ENCODE measurements around the gene PDZRN3. TPM values are rescaled to one million over a fixed set of nuclear protein-coding genes. Genes with fewer than 3 reads are reported as not detected.
A peak's percentile ranks its signal among the peaks of the same experiment; 100 is the strongest.
"Not testable (repeated sequence)": the region's sequence is repeated elsewhere in the genome, so short reads cannot be mapped to it uniquely, and the experiment has no call there.

The PDZRN3 gene
- polyA plus RNA-seq, 12 donors, result 71.1 to 111 (median 87.2) TPM; not detected in 1

DNA sequence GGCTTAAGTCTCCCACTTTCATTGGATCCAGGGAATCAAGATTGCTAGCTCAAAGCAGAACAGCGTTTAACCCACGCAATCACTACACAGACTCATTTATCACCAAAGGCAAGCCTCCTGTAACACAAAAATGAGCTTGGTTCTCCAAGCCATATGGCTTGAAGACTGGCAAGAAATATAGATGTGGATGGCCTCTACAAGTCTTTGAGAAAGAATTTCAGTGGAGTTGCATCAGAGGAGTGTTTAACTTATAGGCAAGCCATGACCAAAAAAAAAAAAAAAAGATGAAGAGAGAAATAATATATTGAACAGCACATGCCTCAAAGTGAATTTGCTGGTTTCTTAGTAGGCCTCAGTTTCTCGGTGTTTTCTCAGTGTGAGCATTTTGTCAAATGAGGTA, 27.3 kb downstream of the PDZRN3 start:
- DNase-seq, result no peak

DNA sequence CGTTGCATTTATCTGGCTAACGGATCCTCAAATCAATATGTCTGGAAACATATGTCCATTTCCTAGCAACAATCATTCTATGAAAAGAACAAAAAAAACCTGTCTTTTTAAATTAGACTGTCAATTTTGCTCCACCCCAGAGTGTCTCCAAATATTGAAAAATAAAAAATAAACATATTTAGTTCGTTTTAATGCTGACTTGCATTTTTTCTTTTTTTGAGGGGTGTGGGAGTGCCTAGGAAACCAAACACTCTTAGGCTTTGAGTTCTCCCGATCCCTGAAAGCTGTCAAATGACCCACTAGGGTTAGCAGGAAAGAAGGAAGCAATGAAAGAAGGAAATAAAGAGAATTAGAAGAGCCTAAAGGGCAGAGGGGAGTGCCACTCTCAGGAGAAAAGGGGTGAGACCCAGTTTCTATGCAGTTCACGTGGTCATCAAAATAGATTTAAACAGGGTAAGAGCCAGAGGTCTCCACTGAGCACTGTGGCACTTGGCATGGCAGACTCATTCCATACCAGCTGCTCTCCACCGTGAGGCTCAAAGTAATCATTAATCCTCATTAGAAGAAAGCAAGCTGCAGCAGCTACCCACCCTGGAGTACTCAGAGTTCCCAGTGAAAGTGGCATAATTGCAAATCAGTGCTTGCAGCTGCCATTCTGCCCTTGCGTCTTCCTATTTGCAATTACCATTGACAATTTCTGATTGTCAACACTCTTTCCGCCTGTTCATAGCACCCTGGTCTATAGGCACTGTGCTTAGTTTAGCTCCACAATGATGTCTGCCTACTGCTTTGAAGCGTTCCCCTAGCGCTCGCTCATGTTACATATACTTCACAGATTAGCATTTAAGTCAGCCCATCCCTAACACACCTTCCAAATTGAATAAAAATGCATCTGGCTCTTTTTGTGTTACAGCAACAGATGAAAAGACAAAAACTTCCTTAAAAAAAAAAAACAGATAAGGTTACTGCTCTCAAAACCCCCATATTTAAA, 32.3 kb downstream of the PDZRN3 start:
- no peak for DNase-seq

DNA sequence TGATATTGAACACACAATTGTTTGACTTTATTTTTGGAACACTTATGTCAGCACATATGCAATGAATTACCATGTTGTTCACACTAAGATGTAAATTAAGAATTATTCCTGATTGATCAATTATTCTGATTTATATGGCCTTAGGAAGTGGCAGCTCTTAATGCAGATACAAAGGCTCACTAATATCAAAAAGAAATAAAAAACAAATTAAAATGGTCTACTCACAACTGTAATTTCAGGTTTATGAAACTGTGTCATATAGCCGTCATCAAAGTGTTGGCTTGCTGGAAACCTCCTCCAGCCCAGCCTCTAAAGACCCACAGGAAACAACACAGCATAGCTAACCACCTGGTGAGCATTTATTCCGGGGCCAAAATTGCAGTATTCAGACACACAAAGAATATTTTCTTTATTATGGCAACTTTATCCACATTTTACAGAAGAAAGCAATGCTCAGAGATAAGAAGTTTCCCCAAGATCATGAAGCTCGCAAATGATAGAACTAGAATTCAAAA, 33.4 kb downstream of the PDZRN3 start:
- peak; percentile 54 for DNase-seq

- no peak for DNase-seq
These were observed 38.1 kb downstream of the PDZRN3 start for GRCh38 chr3:73586628-73587027.

GRCh38 chr3:73586190-73586589, 38.6 kb downstream of the PDZRN3 start:
- DNase-seq, result no peak

DNA sequence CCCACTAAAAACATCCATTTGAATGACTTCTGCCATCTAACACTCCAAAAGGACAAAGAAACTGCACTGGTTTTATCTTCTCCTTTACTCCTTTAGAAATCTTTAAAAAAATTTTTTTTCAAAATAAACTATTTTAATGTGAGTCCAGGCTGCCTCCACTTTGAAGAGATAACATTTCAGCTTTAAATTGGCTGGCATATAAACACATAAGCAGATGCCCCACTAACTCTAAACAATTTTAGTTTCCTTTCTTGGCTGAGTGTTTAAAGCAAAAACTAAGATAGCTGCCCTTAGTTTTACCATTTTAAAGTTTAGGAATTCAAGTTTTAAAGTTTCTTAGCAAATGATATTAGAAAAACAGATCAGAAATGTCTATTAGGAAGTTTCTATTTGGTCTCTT, 39.9 kb downstream of the PDZRN3 start:
- no peak for DNase-seq

DNA sequence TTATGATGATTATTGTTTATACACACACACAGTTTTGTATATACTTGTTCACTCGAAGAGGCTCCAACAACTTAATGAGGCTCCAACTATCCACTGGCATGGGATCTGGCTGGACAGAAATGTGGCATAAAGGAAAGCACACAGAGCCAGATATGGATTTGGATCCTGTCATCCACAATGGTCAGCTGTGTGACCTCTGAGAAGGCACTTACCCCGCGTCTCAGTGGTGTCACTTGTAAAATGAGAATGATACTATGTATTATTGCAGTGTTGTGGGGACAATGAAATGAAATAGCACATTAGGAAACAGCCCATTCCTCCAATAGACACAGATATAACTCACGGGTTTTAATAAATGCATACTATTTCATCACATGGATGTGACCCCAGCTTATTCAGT, 42.2 kb downstream of the PDZRN3 start:
- no peak for DNase-seq

GRCh38 chr3:73581134-73581846, 43.5 kb downstream of the PDZRN3 start:
- no peak for DNase-seq

DNA sequence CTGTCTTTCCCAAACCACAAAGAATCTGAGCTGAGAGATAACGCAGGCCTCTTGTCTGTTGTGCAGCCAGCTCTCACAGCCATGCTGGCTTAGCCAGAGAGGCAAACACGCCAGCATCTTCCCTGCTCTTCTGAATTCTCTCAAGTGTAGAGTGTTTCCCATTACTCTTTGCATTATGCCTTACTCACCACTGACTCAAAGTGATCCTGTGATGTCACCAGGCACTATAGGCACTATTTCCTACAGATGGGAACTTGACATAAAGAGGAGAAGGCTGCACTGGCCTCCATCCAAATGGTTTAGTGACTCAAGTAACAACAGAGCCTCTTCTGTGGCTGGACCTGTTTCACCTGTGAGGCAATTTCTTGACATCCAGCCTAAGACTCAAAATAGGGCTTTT, 44.4 kb downstream of the PDZRN3 start:
- no peak for DNase-seq

- no peak for DNase-seq
These were observed 47.0 kb downstream of the PDZRN3 start for GRCh38 chr3:73577704-73578103.

DNA sequence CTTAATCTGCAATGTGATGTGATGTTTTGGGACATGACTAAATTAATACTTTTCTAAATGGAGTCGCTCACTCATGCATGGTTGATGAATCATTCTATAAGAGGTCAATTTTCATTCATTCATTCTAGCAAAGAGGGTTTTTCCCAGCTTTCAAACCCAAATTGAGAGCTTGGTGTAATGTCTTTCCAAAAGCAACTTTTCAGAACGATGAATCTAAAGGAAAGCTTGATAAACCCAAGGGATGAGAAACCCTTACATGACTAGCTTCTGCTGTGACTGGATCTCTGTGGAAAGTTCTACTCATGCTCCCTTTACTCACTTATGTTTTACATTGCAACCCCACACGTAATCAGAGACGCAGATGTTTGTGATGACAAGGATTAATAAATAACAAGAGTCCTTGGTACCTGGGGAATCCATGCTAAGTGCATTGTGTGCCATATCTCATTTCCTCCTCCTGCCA, 47.7 kb downstream of the PDZRN3 start:
- no peak for DNase-seq

DNA sequence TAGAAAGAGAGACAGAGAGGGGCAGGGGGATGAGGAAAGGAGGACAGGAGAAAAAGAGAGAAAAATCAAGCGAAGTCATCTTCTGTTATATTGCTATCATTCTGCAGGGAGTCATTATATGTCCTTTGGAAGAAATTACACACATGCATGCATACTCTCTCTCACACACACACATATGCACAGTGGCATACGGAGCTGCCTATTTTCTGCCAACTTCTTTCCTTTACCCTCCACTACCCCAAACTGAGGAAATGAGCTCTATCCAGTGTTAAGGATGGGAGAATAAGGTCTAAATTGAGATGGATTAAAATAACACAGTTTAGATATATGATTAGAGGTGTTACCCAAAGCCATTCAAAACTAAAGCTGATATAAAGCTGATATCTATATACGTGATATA, 48.8 kb downstream of the PDZRN3 start:
- no peak for DNase-seq

GRCh38 chr3:73575519-73575918, 49.2 kb downstream of the PDZRN3 start:
- no peak for DNase-seq

GRCh38 chr3:73573204-73573603, 51.5 kb downstream of the PDZRN3 start:
- DNase-seq, result no peak

DNA sequence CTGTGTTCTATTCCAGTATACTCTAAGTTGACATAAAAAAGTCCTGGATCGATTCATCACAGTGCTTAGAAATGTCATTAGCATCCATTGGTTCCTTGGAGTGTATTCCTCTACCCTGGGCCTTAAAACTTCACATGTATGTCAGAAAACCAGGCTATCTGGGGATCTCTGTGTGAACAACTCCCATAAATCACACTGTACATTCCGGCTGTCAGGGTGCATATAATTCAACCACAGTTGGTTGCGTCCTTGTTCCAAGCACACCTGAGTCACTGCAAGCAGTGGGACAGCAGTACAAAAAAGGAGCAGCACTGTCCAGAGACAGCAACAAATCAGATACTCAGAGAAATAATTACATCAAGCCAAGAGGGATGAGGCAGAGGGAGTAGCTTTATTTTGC, 52.4 kb downstream of the PDZRN3 start:
- DNase-seq, result no peak

DNA sequence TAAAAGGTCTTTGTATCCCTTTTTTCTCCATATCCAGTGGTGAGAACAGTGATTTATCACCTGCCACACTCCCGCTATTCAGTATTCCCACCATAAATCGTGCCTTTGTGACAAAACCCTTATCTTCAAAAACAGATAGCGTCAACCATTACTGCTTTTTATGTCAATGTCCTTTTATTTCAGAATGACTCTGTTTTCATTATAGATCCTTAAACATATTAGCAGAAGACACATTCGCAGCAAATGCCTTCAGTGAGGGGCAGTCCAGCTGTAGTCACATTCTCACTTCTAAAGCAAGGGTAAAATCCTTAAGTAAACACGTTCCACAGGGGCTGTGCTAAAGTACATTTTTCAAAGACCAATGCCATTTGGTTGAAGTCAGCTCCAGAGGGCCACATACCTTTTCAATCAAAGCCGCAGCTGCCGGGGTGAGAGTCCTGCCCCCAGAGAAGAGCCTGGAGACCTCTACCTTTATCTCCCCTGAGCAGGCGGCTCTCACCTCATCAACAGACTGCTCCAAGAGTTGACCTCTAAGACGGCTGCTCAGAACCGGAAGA, 53.4 kb downstream of the PDZRN3 start:
- DNase-seq, result no peak

GRCh38 chr3:73569246-73569760, 55.4 kb downstream of the PDZRN3 start:
- no peak for DNase-seq

- no peak for DNase-seq
These were observed 56.3 kb downstream of the PDZRN3 start for GRCh38 chr3:73568371-73568862.

DNA sequence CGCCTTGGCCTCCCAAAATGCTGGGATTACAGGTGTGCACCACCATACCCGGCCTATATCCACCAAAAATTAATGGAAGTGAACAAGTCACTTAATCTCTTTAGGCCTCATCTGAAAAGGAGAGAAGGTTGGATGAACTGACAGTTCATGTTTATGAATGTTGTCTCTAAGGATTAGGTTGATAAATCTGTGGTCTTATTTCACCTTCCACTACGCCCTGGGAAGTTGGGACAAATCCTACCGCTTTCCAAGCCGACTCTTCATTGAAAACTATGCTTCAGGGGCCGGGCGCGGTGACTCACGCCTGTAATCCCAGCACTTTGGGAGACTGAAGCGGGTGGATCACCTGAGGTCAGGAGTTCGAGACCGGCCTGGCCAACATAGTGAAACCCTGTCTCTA, 59.4 kb downstream of the PDZRN3 start:
- DNase-seq, result not testable (repeated sequence)

DNA sequence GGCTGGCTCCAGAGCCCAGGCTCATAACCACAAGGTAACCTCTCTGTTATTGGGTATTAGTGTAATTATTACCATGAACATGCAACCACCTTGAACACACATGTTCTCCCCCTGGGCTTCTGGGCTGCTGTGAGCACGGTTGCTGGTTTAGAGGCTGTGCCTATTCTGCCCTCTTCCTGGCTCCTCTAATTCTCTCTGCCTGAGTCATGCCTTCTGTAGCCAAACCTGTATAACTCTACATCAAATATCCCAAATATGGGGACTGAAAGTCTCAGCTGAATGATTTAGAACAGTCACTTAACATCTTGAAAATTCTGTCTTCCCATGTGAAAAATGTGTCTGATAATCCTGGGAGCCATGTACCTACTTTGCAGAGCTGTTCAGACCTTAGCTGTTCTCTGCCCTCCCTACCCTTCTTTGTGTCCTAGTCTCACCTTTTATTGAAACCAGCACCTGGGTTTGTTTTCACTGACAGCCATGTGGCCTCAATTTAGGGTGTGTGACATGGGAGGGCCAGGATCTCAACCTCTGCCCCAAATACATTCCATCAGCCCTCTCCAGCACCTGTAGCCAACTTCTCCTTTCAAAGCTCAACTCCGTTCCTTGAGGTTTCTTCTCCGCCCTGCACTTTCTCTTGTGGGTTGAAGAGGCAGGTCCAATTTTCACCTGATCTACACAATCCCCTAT, 60.7 kb downstream of the PDZRN3 start:
- DNase-seq, result no peak

- DNase-seq, result no peak
These were observed 63.2 kb downstream of the PDZRN3 start for GRCh38 chr3:73561494-73561893.

All from muscle of arm (tissue), 12 donors.